Erythroblast (primary cell): ENCODE results near the gene CRHBP.

ENCODE experiments used
- GATA1 ChIP-seq: IDR thresholded peaks from 2 replicates; pipeline ENCODE4 v1.6.1; 2011; ENCODE audit warnings: low read depth, mild to moderate bottlenecking, control low read depth, low read length, moderate library complexity
- POLR2A ChIP-seq: IDR thresholded peaks from 2 replicates; pipeline ENCODE4 v1.6.1; 2011; ENCODE audit warnings: mild to moderate bottlenecking, low read length

DNA sequence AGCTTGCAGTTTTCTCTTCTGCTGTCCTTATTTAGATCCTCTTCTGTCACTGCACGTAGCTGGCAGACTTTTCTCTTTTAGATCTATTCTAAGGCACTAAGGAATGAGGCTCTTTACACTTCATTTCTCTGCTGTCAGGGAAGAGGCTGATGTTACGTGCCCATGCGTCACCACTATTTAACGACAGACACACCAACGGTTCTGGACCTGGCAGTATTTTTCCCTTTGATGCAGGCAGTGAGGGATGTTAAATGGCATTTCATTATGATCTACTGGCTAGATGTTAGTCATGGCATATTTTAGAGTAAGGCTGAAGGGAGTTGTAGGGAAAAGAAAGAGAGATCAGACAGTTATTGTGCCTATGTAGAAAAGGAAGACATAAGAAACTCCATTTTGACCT is 8.2 kb upstream of the CRHBP start:
- TF ChIP-seq POLR2A: no peak
- no peak for TF ChIP-seq GATA1
